NCI-H1417 treated with DMSO at 0.1 percent for 48 hours (cell line): Measurements from ENCODE around the gene SLC46A2.

Source experiments
- DNase-seq: peaks from one replicate; lab custom pipeline; 2025; lab: John Stamatoyannopoulos, UW

SLC46A2 gene, protein sequence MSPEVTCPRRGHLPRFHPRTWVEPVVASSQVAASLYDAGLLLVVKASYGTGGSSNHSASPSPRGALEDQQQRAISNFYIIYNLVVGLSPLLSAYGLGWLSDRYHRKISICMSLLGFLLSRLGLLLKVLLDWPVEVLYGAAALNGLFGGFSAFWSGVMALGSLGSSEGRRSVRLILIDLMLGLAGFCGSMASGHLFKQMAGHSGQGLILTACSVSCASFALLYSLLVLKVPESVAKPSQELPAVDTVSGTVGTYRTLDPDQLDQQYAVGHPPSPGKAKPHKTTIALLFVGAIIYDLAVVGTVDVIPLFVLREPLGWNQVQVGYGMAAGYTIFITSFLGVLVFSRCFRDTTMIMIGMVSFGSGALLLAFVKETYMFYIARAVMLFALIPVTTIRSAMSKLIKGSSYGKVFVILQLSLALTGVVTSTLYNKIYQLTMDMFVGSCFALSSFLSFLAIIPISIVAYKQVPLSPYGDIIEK

DNA sequence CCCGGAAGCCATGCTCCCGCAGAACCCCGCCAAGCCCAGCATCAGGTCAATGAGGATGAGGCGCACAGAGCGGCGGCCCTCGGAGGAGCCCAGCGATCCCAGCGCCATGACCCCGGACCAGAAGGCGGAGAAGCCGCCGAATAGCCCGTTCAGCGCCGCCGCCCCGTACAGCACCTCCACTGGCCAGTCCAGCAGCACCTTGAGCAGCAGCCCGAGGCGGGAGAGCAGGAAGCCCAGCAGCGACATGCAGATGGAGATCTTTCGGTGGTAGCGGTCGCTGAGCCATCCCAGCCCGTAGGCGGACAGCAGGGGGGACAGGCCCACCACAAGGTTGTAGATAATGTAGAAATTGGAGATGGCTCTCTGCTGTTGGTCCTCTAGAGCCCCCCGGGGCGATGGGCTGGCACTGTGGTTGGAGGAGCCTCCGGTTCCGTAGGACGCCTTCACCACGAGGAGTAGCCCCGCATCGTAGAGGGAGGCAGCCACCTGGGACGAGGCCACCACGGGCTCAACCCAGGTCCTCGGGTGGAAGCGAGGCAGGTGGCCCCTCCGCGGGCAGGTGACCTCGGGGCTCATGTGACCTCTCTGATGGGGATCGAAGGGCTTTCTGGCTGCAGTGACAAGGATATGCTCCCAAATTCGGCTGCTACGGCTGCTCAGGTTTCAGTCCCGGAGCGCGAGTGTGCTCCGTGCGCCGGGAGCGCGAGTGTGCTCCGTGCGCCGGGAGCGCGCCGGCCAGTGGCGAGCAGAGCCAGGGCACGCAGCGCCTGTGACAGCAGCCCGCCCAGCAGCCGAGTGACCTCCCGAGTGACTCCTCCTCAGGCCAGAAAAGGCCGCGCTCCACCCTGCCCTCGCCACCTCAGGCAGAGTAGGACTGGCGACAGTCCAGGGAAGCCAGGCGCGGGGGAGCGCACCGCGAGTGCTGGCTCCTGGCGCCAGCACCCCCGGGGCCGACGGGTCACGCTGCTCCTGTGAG lies at the start of gene SLC46A2:
Gene SLC46A2, minus strand, starts transcription at position 771 of the 976 bp plus-strand sequence. Its CDS starts 195 bp downstream, at position 576.
- no peak for DNase-seq

DNA sequence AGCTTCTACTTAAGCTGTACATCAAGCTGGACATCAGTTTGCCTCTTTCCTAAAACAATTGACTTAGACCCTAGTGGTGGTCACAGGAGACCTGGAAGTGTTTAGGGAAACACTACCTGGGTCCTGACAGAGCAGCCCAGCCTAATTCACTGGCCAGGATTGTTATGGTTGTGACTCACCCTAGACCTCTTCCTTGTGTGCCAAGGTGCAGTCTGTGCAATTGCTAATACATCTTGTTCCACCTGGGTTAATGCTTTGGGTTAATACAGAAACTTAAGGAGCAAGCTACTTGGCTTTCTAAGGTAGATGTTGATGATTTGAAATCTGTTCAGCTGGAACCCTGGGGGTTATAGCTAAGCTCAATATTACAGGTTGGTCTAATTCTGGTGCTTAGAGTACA lies 48.7 kb upstream of the SLC46A2 start:
- no peak for DNase-seq

DNA sequence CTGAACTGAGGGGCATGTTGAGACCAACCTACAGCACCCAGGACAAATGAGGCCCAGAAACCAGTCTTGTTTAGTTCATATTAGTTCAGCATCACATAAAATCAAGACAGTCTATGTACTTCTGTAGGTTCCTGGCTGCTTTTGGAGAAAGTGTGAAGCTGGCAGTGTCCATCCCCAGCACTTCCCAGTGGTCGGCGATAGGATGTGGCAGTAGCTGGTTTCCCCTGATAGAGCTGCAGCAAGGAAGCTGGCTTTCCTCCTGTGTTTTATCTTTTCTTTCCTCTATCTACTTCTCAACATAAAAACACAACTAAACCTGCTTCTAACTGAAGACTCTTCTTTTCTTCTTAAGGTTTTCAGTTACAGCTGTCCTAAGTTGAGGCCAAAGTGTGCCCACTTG lies 43.0 kb upstream of the SLC46A2 start:
- no peak for DNase-seq

DNA sequence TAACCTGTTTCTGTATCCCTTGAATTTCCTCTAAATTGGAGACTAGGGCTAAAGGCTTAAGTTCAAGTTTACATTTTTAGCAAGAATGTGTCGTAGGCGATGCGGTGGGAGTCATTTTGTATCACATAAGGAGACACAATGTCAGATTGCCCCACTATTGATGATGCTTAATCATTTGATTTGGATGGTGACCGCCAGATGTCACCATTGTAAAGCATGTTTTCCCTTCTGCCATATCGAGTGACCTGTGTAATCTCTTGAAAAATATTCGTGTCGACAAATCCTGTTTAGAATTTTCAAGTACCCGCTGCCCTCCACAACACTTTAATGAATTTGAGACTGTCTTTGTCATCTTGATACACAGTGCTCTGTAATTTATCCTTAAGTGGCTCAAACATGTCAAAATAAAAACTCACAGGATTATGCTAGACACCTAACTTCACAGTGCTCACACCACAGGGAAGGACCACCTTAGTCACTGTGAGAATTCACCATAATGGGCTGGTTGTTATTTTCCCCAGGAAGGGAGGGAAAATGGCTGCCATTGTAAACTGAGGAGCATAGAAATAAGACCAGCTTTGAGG lies 34.5 kb upstream of the SLC46A2 start:
- DNase-seq, result peak; percentile 40

DNA sequence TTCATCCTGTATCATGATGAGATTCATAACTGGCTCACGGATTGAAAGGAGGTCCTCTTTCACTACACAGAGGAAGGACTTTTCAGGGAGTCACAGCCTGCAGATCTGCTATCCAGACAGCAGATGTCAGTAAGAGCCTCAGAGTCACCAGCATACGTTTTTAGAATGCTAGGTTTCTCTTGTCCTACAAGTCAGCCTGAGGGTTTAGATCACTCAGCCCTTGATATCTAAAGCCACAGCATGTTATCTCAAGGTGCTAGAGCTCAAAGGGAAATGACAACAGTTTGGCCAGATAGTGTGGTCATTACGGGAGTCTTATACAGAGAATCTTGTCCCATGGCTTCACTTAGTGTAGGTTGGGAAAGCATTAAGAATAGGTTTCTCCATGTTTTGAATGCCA lies 30.9 kb upstream of the SLC46A2 start:
- DNase-seq, result no peak

DNA sequence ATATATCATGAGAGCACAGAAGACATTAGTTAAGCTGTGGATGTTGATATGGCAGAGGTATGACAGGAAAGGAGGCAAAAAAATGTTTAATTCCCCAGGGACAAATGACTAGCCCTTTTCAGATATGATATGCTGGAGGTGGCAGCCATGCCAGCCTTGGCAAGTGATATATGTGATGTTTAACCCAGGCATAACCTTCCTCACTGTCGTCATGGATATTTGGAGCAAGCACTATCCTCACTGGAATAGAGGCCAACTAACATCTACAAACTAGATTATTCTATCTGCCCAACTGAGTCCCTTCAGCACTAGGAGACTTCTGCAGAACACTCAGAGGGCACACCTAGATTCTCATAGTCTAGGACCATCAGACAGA lies 27.3 kb upstream of the SLC46A2 start:
- no peak for DNase-seq

DNA sequence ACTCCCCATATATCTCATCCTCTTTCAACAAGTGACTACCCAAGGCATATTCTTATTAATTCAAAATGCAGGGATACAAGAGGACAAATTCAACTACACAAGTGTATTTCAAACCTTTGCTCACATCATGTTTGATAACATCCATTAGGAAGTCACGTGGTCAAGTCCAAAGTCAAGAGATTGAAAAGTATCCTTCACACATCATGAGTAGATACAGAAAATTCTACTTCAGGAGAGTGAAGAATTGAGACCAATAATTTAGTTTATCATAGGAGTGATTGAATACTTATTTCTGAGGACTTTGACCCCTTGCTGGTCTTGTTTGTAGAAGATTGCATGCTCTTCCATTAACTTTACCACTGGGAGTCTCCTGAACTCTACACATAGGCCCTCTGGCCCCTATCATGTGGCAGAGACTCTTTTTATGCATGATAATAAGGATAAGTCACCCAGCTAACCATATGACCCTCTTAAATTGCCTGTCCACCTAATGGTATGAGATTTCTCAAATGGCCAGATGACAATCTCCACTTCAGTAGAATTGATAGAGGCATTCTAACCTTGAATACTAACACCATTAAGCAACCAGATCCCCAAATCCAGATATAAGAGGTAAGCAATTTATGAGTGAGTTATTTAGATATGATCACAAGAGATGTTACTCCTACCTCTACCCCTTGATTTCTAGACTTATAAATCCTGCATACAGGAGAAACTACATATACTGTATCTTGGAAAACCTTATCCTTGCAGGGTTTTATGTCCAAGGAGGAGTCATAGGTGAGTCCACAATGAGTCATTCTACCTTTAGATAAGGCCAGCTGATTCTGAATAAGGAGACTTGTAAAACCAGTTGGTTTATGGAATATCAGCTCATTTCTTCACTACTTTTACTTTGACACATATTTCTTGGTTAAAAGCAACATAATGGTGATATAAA lies 26.6 kb upstream of the SLC46A2 start:
- DNase-seq, result no peak

DNA sequence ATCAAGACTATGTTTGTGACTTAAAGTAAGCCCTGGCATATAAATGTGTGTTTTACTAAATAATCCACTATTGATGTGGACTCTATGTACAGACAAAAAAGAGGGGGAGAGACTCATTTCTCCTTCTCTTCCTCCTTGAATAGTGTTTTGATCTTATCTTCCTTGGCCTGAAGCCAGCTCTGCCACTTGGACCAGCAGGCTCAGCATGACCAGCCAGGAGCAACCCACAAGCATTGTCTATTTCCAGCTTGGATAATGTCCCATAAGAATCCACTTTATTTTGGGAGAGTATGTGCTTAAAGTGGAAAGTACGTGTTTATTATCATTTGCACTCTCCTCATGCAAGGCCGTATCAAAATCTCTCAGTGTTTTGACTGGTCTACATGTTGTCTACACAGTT lies 23.8 kb upstream of the SLC46A2 start:
- no peak for DNase-seq

DNA sequence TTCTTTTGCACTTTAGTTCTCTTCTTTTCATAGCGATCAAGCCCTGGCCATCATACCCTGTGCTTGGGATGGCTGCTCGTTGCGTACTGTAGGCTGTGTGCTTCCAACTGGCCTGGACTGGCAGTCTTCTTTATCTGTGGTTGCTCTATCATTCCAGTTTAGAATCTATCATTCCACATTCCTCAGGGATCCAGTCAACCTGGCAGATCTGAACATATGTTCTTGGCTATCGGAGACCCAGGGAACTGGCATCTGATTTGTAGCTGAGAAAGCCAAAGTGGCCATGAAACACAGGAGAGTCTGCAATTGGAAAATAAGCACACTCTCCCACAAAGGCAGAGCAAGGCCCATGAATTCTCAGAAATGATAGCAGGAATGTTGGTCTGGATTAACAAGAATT lies 22.6 kb upstream of the SLC46A2 start:
- no peak for DNase-seq

DNA sequence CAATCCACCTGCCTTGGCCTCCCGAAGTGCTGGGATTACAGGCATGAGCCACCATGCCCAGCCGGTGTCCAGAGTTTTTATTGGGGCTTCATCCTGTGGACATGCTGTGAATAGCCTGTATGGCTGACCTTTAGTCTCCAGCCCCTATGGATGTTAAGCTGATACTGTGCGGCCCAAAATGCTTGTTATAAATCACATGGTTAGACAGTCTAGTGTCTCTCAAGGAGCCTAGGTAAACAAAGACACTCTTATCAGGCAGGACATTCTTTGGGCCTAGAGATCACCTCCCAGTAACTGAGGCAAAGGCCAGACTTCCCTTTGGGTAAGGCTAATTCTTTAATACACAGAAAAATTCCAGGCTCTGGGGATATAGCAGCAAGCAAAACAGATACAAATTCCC lies 22.0 kb upstream of the SLC46A2 start:
- DNase-seq, result no peak

DNA sequence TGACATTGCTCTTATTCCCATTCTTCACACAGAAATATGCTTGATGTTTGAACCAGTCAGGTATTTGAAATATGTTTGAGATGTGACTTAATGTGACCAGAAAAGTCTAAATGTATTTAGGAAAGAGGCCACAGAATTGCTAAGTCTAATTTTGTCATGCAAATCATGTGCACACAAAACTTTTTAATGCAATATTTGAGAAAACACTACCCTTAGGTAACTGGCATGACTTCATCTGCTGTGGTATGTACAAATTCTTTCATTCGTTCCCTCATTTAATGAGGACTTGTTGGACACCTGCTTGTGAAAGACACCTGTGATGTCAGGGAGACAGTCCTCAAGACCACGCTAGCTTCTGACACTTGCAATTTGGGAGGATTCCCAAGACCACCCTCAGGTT lies 21.1 kb upstream of the SLC46A2 start:
- no peak for DNase-seq

DNA sequence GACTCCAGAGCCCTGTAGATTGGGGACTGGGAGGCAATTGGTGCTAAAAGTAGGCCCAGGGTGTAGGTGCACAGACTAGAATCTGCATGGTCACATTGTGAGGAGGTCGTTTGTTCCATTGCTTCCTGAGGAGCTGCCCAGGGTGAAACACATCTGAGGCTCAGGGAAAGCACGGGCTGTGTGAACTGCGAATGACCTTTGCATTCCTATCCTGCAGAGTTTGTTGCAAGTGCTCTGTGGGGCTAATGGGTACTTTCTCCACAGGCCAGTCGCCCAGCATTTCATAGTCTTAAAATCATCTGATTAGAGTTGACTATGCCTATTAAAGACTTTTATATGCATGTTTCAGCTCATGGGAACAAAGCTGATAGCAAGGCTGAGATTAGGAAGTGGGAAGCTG lies 14.4 kb upstream of the SLC46A2 start:
- DNase-seq, result no peak

DNA sequence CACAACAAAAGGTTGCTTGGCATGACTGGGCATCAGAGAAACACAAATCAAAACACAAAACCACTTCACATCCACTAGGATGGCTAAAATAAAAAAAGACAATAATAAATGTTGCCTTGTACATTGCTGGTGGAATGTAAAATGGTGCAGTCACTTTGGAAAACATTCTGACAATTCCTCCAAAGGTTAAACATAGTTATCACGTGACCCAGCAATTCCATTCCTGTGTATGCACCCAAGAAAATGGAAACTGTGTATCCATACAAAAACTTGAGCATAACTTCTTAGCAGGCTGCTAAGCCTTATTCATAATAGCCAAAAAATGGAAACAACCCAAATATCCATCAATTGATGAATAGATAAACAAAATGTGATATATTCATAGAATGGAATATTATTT lies 10.2 kb upstream of the SLC46A2 start:
- no peak for DNase-seq

DNA sequence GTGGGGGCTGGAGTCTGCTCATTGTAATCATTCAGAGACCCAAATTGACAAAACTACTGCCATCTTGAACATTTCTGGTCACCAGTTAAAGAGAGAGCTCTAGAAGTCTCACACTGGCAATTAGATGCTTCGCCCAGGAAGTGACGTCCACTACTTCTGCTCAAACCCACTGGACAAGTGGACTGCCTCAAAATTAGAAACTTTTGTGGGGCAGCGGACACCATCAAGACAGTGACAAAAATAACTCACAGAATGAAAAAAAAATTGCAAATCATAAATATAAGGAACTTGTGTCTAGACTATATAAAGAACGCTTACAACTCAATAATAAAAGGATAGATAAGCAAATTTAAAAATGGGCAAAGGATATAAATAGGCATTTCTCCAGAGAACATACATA lies 9.8 kb upstream of the SLC46A2 start:
- no peak for DNase-seq

DNA sequence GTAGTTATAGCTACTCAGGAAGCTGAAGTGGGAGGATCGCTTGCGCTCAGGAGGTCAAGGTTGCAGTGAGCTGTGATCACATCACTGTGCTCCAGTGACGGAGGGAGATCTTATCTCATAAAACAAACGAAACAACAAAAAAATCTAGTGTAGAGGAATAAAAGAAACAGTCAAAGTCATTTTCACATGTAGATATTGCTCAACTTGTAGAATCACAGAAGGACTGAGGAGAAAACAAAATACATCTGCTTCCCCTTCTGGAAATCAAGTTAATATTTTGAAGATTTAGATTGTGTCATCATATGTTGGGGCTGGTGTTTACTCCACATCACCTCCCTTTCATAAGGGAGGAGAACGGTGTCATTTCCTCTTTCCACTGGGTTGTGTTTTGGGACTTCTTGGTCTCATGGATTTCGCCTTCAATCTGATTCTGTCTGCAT lies 8.2 kb upstream of the SLC46A2 start:
- DNase-seq, result no peak

DNA sequence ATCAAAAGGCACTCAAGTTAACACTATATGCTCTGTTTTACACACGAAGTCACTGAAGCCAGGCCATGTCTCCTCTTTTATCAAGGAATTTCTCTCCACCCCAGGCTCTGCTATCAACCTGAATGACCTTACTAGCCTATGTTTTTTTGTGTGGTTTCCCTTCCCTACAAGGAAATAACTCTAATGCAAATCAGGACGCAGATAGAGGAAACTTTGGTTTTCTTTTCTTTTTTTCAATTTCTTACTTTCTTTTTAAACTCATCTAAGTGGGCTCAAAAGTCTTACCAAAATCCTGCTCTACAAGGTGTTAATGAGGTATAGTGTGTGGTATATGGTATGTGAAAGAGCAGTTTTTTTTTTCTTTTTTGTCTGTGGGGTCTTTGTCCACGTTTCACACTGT lies 5.5 kb upstream of the SLC46A2 start:
- DNase-seq, result no peak

DNA sequence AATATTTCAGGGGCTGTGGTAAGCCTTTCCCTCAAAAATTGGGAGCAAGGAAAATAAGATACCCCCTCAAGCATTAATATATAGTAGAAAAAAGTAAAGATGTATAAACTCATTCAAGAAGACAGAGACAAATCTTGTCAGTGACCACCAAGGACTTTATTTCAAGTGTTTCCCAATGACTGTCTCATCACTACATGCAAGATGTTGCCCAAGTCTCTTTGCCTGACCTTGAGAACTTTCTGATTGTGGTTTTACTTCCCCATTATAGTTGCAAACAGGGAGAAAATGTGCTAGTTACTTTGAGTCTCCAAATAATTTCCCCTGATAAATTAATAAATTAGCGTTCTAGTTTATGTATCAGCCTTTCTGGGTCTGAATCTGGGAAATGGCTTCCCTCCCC lies 4.0 kb upstream of the SLC46A2 start:
- no peak for DNase-seq

DNA sequence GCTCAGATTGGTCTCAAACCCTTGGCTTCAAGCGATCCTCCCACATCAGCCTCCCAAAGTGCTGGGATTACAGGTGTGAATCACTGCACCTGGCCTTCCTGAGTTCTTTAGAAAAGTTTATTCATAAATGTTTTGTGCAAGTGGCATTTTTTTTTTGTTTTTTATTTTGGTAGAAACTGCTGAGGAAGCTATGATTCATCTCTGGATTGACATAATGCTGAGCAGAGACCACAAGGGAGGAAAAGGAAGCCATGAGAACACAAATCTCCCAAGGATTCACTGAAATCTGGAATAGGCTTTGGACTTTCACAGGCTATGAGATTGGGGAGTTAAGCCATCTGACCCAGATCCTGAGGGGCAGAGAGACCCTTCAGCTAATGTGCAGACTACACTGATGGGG lies 3.4 kb upstream of the SLC46A2 start:
- DNase-seq, result no peak

DNA sequence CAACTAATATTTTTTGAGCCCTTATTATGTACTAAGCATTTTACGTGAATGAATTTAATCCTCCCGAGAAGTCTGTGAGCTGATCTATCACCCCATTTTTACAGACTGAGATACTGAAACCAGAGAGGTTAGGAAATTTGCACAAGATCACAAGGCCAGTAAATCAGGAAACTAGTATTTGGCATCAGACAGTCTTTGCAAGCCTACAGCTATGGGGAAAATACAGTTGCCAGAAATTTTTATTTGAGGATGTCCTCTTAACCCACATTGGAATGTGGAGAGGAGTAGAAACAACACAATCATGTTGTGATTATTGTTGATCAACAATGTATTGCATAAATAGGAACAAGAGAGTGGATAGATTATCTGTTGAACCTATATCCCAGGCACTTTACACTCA lies 2.3 kb upstream of the SLC46A2 start:
- no peak for DNase-seq

DNA sequence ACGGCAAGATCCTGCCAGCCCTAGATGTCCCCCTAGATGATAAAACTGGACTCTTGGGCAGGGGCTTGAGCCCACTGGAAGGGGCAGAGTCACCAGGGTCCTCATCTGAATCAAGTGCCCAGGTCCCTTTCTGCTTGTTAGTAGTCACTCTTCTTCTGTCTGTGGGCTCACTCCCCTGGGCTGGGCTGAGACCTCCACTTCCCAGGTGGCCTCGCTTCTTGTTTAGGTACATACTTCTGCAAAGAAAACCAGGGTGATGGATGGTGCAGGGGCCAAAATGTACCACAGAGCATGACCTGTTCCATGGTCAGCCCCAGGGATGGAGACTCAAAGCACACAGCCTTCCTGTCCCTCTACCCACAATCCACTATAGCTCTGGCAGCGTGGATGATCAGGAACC lies 845 bp upstream of the SLC46A2 start:
- no peak for DNase-seq

DNA sequence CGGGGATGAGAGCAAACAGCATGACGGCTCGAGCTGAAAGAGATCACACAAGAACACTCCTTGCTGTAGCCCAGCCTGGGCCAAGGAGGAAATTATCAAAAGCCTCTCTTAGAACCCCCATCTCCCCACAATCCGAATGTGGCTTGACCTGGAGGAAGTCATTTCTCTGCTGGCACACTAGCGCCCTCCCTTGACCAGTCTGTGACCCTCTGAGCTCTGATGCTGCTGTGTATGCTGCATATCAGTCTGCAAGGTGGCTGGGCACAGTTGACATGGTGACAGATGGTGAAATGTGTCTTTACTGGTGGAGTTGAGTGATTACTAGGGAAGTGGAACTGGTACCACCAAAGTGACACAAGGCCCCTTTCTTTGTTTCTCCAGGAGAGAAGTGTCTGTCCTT lies 3.3 kb downstream of the SLC46A2 start:
- no peak for DNase-seq
